Measurements from ENCODE around the gene BTNL8.

Gene BTNL8

GRCh38 chr5:180990882-180991242 is 91.9 kb downstream of the BTNL8 start:
- no peak for TF ChIP-seq CTCF (IDR thresholded peaks at IDR 0.05; ENCODE audit: low read length, missing control alignments)
- H3K4me3 ChIP-seq (replicated peaks; ENCODE audit: low read depth, low read length), result no peak overlapping the region
- no peak for DNase-seq (ENCODE audit: low read depth)

All from fibroblast of pulmonary artery (primary cell).